Stimulated activated CD8-positive, alpha-beta memory T cell treated with anti-CD3 and anti-CD28 coated beads, Interleukin-15, amount 100 ng/mL, for 24 hours (primary cell): ENCODE results near the gene DIP2C.
"Not testable (repeated sequence)": the region's sequence is repeated elsewhere in the genome, so short reads cannot be mapped to it uniquely, and the experiment has no call there.

Experiments
- DNase-seq: peaks from one replicate; pipeline ENCODE4 v3.0.0-alpha.2; 2020; ENCODE audit warnings: low read depth

The DIP2C gene

DNA sequence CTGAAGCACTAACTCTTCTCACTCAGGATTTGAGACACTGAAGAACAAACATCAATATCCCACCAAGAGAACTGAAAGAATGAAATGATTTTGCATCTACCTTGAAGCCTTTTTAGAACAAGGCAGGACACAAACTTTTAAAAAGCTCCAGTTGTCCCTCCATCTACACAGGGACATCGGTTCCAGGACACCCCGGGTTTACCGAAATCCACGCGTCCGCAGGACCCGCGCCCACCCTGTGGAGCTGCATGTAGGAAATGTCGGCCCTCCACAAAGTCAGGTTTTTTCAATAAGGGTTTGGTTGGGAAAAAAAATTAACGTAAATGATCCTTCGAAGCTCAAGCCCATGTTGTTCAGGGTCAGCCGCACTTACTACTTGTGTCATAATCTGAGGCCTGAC lies 94.0 kb downstream of the DIP2C start:
- no peak for DNase-seq

DNA sequence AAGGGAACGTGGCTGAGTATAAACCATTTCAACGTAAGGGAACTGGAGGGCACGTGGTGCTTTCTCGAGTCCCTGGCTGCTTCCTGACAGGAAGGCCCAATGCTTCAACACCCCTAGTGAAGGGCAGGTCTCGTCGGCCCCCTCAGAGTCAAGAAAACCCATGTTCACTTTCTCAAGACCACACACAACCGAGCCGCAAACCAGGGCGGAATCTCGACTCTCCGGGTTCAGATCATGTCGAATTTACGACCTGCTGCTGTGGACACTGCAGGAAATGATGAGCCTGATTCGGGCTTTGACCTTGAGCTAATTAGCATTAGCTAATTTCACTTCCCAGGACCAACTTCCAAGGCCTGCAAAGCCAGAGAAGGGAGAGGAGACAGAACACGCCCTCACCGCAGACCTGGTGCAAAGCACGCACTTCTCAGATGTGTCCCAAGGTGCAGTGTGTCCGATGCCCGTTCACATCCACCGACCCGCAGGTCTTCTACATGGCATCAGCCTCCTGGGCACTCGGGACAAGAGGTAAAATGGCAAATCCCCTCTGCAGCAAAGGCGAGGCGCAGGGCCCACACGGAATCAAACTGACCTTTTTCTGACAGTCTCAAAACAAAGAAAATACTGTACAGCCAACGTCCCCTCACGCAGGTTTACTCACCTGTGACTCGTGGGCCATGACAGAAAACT lies 94.7 kb downstream of the DIP2C start:
- DNase-seq, result no peak

DNA sequence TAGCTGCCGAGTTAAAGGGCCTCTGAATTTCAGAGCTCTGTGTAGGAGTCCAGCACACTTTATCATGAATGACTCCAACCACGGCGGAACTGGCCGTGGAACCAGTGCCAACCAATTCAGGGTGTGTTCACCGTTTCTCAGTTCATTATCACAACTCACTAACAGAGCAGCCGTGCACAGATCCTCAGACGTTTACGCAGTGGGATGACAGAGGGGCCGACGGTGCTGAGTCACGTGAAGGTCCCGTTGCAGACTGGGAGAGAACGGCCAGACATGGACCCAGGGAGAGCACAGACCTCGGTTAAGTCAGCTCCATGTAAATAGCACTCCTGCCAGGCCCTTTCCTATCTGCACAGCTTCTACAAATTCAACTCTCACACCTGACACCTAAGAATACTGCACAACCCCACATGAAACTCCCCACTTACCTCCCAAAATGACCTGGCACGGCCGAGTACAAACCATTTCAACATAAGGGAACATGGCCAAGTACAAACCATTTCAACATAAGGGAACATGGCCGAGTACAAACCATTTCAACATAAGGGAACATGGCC lies 95.5 kb downstream of the DIP2C start:
- no peak for DNase-seq

DNA sequence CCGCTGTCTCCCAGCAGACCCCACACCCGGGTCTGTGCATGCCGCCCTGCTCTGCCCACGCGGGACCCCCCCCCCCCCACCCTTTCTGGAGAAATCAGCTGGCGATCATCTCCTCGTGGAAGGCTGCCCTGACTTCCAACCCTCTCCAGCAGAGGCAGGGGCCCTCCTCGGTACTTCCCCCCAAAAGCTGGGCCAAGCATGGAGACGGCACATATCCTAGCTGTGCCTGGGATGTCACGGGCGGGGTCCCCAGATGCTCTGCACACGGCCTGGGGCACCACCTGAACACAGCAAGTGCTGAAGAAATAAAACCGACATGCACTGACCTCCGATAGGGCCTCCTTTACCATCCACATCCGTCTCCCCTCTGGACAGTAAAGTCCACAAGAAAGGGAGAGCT lies 96.0 kb downstream of the DIP2C start:
- DNase-seq, result no peak

DNA sequence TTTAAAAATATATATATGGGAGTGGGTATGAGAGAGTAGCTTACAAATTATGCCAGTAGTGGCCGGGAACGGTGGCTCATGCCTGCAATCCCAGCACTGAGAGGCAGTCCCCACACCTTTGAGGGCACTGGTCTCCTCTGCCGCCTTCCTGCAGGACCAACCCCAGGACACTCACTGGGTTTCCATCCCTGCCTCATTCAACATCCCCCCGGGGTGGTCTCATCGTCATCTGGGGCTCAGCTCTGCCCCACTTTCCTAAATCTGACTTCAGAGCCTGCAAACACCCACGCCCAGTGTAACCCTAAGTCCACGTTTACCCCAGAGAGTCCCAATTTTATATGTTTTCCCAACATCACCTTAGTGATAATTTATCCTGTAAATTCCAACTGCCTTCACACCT lies 96.5 kb downstream of the DIP2C start:
- DNase-seq, result no peak

DNA sequence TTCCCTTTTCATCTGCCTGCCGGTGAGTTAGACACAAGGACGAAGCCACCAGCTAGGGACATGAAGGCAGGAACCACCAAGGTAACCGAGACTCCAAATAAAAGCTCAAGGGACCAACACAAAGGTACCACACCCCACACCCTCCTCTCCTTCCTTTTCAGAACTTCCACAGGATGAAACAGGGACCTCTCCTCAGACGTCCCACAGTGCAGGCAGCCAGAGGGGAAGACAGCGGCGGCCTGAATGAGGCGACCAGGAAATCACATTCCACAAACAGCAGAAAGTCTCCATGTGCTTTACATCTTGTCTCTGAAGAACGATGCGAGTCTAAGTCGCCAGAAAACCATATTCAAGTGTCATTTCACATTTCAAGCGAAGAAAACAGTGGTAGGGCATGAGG lies 97.8 kb downstream of the DIP2C start:
- DNase-seq, result no peak

DNA sequence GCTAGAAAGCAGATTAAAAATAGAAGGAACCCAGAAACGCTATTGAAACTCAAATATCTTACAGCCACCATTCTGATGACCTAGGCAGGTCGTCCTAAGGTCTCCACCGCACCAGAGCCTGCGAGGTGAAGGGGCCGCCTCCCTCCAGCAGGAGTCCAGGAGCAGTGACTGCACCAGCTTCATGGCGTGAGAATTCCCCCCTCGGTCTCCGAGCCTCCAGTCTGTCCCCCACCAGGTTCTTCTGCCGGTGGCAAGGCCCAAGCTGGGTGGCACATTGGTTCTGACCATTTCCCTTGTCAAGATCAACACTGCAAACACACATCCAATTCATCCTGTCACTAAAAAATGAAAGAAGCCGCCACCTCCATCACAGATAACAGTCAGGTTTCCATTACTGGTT lies 98.7 kb downstream of the DIP2C start:
- no peak for DNase-seq

DNA sequence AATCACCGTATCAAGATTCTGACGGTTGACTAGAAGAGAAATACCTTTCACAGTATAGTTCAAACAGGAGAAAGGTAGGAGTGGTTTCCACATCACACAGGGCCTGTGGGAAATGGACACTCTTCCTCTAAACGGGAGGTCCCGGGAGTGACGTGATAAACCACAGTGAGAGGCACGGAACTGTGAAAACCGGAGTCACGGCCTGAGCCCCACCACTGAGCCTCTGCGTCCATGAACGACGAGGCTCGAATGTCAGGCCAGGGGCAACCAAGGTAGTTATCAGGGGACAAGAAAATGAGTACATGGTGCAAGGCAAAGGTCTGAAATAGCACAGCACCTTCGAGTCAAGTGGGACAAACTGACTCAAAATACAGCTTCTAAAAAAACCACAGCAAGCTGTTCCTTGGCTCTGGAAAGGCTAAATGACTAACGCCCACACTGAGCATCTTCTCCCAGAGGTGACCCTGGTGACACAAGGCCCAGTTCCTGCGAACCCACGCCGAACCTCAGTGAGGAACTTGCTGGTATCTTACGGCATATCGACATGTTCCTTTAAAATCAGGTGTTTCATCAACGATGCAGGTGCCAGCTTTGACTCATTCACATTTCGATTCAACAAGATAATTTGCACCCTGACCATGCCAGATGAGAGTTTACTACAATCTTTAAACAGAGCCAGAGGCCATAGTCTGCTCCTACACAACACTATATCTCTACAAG lies 99.3 kb downstream of the DIP2C start:
- DNase-seq, result no peak

DNA sequence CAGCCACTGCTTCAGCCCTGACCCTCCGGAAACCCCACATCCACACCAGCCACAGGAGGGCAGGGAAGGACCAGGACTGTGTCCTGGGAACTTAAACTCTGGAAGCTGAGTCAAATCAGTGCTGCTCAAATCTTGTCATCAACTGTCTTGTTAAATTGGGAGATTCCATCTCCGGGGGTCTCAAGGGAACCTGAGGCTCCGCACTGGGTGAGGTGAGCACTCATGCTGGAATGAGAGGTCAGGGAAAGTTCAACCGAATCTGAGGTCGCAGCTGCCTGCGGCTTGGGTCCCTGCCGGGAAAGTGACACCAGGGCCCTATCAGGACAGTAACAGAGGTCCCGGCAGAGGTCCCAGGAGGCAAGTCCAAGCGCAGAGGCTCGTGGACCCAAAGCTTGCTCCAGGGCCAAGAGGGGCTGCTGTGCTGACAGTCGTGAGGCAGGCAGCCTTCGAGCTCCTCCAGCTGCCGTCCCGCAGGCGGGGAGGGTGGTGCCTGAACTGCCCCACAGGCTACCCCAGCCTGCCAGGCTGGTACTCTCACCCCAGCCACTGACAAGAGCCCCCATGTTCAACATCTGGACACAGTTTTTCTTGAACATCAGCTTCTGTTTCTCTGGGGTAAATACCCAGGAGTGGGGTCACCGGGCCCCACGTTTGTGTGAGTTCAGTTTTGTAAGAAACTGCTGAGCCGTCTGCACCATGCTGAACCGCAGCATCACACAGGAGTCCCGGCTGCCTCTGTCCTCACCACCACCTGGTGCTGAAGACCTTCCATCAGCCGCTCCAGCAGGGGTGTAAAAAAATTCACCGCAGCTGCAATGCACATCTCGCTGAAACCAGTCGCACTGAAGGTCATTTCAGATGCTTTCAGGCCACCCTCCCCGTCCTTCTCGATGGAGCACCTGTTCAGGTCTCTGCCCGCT lies 101.0 kb downstream of the DIP2C start:
- DNase-seq, result no peak

DNA sequence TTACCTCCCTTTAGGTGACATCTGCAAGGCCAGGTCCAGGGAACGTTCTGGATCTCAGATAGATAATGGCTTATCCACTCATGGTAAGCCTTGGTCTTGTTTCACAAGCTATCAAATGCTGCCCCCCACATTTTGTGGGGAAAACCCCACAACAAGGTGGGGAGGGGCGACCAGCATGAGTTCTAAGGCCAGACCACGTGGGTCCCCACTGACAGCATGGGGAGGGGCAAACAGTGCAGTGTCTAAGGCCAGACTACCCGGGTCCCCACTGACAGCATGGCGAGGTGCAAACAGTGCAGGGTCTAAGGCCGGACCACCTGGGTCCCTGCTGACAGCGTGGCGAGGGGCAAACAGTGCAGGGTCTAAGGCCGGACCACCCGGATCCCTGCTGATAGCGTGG lies 102.8 kb downstream of the DIP2C start:
- DNase-seq, result no peak

DNA sequence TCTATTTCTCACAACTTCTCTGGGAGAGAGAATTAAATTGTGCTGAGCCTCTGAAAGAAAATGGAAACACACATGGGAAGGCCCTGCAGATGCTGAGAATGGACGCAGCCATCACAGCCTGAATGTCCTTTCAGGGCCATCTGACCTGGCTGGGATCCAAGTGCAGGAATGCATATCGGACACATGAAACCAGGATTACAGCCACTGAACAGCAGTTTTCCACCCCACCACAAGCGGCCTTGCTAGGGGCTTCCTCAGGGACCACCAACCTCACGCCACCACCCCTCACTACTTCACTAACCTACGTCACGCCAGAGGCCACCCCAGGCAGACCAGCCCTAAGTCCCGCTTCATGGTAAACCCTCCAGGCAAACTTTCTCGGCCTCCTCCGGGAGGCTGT lies 103.3 kb downstream of the DIP2C start:
- DNase-seq, result no peak

DNA sequence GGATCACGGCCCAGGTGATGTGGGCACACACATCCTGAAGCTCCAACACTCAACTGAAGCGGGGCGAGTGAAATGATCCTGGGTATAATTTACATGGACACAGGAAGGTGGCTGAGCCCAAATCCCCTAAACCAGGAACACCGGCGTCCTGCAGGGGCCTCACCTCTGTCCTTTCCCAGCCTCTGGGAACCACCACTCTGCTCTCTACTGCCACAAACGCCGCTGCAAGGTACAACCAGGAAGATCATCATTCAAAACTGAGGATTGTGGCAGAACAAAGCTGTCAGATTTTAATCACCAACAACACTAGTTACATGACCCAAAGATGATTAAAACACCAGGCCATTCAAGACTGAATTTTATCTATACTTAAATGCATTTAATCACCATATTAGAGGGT lies 104.0 kb downstream of the DIP2C start:
- DNase-seq, result no peak

DNA sequence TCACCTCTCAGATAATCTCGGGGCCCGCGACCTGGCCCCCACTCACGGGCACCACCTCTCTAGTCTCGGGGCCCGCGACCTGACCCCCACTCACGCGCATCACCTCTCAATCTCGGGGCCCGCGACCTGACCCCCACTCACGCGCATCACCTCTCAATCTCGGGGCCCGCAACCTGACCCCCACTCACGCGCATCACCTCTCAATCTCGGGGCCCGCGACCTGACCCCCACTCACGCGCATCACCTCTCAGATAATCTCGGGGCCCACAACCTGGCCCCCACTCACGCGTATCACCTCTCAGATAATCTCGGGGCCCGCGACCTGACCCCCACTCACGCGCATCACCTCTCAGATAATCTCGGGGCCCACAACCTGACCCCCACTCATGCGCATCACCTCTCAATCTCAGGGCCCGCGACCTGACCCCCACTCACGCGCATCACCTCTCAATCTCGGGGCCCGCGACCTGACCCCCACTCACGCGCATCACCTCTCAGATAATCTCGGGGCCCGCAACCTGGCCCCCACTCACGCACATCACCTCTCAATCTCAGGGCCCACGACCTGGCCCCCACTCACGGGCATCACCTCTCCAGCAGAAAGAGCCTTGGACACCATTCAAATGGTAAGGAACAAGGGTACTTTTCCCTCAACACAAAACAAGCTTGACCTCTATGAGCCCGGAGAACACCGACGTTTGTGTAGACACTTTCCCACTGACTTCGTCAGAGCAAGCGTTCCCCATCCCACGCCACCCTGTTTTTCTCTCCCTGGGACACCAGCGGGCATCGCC lies 104.8 kb downstream of the DIP2C start:
- not testable (repeated sequence) for DNase-seq

DNA sequence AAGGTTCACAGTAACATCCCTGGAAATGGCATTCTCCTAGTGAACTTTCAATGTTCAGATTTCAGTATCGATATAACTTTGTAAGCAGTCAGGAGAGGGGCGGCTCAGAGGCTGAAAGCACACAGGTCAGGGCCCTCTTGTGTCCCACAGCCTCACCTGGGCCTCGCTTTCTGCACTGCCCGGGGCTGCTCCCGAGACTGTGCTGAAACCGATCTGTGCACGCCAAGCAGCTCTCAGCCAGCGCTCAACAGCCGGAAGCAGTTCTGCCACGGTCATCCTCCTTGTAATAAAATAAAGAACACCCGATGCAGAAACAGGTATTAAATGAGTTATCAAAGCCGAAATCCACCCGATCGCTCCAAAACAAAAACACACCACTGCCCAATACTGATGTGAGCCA lies 106.0 kb downstream of the DIP2C start:
- DNase-seq, result no peak

DNA sequence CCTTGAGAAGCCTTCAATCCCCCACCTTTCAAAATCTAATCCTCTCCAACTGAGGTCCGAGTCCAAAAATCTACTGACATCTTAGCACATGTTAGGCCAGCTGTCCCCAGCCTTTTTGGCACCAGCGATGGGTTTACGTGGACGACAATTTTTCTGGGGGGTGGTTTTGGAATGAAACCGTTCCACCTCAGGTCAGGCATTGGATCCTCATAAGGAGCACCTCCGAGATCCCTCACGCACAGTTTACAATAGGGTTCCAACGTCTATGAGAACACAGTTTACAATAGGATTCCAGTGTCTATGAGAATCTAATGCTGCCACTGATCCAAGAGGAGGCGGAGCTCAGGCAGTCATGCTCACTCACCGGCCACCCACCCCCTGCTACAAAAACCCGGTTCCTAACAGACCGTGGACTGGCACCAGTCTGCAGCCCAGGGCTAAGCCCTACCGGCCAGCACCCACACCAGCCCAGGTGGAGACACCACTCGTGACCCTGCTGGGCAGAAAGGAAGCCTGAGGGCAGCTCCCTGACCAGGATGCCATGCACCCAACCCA lies 107.6 kb downstream of the DIP2C start:
- no peak for DNase-seq

DNA sequence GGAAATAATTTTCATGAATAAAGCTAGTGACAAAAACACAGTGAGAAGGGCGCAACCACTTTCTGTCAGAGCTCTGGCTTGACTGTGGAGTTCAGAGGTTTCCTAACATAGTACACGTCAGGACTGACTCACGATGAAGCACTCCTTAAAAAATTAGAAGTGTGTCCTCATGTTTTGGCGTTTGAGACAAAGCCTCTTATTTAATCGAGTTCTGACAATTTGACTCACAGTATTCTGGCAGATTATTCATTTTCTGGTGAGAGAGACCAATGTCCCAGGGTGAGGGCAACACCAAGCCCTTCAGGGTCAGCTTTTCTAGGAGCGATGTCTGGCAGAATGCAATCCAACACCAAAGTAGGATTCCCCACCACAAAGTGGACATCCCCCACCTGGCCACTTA lies 108.7 kb downstream of the DIP2C start:
- no peak for DNase-seq

DNA sequence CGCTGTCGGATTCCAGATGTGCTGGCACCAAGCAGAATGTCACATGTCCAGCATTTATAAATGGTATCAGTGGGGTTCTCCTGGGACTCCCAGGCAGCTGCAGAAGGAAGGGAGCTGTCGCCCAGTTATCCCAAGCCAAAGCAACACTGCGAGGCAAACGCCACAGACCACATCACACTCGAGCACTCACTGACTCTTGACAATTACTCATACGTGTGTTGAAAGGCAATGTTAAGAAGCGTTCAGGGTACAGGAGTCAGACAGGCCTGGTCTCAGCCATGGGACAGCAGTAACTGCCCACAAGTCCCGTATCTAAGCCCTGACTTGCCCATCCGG lies 113.4 kb downstream of the DIP2C start:
- no peak for DNase-seq

DNA sequence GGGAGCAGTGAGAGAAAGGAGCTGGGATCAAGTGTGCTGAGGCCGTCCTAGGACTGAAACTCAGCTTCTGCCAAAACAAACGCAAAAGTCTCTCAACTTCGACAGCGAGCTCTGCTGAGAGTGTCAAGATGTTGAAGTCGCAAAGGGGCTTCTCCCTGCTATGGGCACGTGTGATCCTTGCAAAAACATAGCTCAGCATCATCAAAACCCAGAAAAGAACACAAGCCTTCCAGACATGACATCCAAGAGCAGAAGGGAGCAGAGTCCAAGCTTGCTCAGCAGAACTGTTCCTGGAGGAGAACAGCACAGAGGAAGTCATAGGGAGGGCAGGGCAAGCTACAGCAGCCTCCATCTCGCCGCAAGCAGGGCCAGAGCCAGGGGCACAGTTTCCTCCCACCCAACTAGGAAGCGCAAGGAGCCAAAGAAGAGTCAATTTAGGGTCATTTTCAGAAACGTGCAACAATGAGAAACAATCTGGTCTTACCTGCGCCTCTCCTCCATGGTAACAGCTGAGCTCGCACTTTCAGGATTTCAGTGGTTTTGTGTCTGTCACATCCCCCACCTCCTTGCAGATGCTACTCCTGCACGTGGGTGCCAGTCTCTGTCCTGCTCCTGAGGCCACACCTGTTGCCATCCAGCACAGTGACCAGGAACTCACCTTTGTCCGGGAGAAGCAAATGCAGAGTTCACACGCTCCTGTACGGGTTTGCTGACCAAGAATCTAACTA lies 113.9 kb downstream of the DIP2C start:
- no peak for DNase-seq

DNA sequence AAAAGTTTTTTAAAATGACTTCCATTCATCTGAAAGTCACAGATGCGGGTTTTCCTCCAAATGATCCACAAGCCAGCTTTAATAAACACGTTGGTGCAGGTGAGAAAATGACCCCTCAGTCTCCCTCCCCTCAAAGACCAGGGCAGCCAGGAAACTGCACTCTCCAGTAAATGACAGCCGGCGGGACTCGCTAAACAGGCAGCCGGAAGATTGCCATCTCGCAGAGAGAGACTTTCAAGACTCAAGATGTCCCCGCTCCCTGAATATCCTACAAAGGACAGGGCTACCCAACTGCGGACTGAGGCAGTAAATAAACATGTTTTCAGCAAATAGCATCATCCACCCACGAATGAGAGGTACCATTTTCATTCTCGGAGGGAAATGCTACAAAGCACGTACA lies 116.8 kb downstream of the DIP2C start:
- no peak for DNase-seq

DNA sequence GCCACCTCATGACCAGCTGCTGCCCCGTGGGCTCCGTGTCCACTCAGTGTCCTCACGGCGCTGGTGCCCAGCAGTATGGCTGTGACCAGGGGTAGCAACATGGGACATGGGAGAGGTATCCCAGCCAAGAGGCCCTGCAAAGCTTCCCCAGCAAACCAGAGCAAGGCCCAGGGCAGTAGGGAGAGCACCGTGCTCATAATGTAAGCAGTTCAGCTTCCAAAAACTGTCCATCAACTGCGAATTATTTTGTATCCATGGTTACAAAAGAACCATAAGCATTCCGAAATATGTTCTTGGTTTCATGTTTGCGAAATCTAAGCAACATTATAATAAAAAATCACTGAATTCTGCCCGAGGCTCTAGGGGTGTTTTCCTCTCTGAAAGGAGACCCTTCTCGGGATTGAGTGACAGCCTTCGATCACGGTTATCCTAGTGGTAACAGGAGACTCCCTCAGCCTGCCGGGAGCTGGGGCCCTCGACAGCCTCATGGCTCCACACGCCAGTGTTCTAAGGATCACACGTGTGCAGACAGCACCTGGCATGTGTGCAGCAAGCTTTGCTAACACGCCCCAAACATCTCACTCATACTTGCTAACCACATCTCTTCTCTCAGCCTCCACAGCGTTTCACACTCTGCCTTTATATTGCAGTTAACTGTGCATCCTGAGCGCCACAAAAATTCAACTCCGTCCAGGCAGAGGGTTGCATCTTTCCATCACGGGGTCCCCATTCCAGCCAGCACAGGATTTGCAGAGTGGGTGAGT lies 117.6 kb downstream of the DIP2C start:
- DNase-seq, result no peak
